HG02798 (cell line): ENCODE measurements around the gene SHROOM2.

Source experiments
- ATAC-seq: cut with Tn5 transposase; IDR thresholded peaks from one replicate; pipeline ENCODE4 v1.9.1; 2021; ENCODE audit warnings: mild to moderate bottlenecking; ENCODE audit not compliant: unreplicated experiment, poor library complexity

The SHROOM2 gene

GRCh38 chrX:9980401-9980800, 194.2 kb downstream of the SHROOM2 start:
- no peak for ATAC-seq

GRCh38 chrX:9980927-9981326, 194.7 kb downstream of the SHROOM2 start:
- no peak for ATAC-seq

DNA sequence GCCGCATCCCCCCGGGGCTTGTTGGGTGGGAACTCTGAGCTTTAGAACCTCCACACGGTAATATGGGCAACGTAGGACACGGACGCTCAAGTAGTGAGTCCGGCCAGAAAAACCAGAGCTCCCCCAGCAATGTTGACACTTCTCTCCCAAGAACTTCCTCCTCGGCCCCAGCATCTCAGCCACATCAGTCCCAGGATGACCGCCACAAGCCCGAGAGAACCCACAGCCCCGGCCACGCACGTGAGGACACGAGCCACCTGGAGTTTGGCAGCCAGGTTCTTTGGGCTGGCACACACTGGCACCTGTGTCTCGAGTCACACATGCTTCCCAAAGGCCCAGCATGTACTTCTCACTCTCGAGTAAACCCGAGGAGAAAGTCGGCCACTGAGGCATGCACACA, 197.2 kb downstream of the SHROOM2 start:
- ATAC-seq, result no peak

DNA sequence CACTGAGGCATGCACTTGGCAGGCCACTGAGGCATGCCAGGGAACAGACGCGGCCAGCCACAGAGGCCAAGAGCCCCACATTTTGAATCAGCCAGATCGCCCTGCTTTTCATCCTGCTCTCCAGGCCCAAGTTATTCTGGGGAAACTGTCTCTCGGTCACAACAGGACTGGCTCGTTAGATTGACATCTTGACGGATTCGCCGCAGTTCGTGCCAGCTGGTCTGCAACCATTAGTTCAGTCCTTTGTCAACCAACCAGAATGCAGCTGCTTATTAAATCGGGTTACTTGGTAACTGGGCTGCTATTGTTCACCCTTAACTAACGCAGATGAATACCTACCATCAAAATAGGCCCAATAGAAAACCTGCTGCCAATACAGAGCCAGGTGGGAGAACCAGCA, 197.6 kb downstream of the SHROOM2 start:
- no peak for ATAC-seq

DNA sequence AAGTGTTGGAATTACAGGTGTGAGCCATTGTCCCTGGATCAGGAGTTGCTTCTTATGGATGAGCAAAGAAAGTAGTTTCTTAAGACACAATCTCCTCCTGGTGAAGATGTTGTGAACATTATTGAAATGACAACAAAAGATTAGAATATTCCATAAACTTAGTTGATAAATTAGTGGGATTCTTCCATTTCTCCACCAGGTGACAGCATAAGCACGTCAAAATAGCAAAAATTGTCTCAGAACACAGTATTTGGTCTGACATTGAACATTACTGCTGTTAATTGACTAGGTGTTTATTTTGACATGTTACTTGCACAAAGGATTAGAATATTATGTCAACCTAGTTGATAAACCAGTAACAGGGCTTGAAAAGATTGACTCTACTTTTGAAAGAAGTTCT, 202.5 kb downstream of the SHROOM2 start:
- no peak for ATAC-seq

DNA sequence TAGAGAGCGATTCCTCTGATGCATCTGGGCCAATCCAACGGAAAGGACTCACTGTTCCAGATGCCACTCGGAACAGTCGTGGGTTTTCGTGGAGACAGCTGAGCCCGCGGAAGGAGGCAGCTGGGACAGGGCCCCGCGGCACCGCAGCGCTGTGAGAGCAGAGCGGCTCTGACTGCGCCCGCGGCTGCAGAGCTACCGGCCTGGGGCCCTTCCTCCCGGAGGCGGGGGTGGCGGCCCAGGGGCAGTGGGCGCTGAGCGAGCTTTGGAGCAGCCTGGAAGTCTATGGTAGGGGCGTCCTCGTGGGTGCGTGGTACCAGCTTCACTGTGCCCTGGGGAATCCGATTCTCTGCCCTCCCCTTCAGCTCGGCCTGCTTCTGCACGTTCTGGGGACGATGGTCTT, 205.8 kb downstream of the SHROOM2 start:
- no peak for ATAC-seq

DNA sequence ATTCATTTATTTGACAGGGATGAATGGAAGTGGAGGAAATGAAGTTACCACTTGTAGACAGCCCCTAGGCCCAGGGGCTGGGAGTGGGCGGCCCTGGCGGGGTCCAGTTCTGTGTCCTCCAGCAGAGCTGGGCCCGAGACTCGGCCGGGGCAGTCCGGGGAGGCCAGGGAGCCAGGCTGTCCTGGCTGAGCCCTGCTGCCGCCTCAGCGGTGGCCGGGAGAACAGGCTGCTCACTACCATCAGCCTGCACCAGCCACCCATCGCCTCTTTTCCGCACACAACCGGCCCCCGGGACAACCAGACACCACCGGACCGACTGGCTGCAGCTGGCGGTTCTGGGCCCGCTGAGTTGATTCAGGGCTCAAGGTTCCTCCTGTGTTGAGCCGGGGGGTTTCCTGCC, 206.5 kb downstream of the SHROOM2 start:
- no peak for ATAC-seq

GRCh38 chrX:9995855-9996339, 209.7 kb downstream of the SHROOM2 start:
- ATAC-seq, result peak; percentile 73

DNA sequence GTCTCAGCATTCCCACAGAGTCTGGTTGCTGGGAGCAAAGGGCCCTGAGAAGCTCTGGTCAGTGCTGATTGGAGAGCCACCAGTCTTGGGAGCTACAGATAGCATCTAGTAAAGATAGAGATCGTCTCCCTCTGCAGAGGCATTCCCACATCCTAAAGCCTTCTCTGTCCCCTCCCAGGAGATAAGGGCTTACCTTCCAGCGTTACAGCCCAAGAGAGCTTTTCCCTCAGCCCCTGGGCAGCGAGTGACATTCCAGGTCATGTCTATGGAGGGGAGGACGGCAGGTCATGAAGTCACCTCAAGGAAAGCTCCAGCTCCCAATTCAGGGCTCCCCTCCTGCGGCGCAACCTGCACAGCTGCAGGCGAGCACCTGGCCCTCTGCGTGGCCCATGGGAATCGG, 210.8 kb downstream of the SHROOM2 start:
- ATAC-seq, result no peak

- ATAC-seq, result peak; percentile 74
Observed at GRCh38 chrX:9997524-9997923, 211.3 kb downstream of the SHROOM2 start.
